Lung (tissue), 12 donors: Measurements from ENCODE around the gene SYNPR. TPM values are rescaled to one million over a fixed set of nuclear protein-coding genes. Genes with fewer than 3 reads are reported as not detected.

ENCODE experiments used
- ATAC-seq: fragments of 200-7000 bp; cut with Tn5 transposase; one replicate; pipeline ENCODE4 v1.9.1; 2020; ENCODE audit warnings: moderate number of reproducible peaks; ENCODE audit not compliant: insufficient read depth, low FRiP score
- DNase-seq, 3 donors: peaks; one replicate each; pipeline ENCODE4 v3.0.0-alpha.2; 2013 to 2017
- H3K27ac ChIP-seq, 2 donors: one replicate each; pipeline ENCODE4 v1.5.1; 2013; ENCODE audit warnings: mild to moderate bottlenecking in 2 of 2, moderate library complexity in 2 of 2, control low read depth in 1 of 2, inconsistent platforms in 1 of 2, low read depth in 1 of 2, low read length in 1 of 2
- H3K27me3 ChIP-seq, 3 donors: one replicate each; pipeline ENCODE4 v1.5.1; 2013; ENCODE audit warnings: low read length in 2 of 3; ENCODE audit not compliant: control insufficient read depth in 3 of 3, insufficient read depth in 3 of 3
- H3K36me3 ChIP-seq, 4 donors: one replicate each; pipeline ENCODE4 v1.5.1; 2013; ENCODE audit warnings: low read length in 4 of 4, mild to moderate bottlenecking in 1 of 4, moderate library complexity in 1 of 4; ENCODE audit not compliant: control insufficient read depth in 4 of 4, insufficient read depth in 4 of 4
- H3K4me1 ChIP-seq, 5 donors: one replicate each; pipeline ENCODE4 v1.5.1; 2013; ENCODE audit warnings: low read length in 5 of 5, mild to moderate bottlenecking in 2 of 5, moderate library complexity in 1 of 5; ENCODE audit not compliant: control insufficient read depth in 5 of 5, insufficient read depth in 5 of 5
- H3K4me3 ChIP-seq: one replicate; pipeline ENCODE4 v1.5.1; 2013; ENCODE audit warnings: mild to moderate bottlenecking, control low read depth, moderate library complexity
- H3K9ac ChIP-seq, 2 donors: one replicate each; pipeline ENCODE4 v1.5.1; 2013; ENCODE audit warnings: low read length in 2 of 2, control low read depth in 1 of 2; ENCODE audit not compliant: insufficient read depth in 1 of 2
- H3K9me3 ChIP-seq, 4 donors: one replicate each; pipeline ENCODE4 v1.5.1; 2013; ENCODE audit warnings: low read length in 3 of 4, mild to moderate bottlenecking in 1 of 4, moderate library complexity in 1 of 4; ENCODE audit not compliant: control insufficient read depth in 4 of 4, insufficient read depth in 3 of 4
- CTCF ChIP-seq: IDR thresholded peaks from 2 replicates; pipeline ENCODE4 v1.5.1; 2012; ENCODE audit warnings: mild to moderate bottlenecking; ENCODE audit errors: control extremely low read depth, extremely low read depth
- WGBS, 2 donors: extraction: QIAGEN DNeasy Blood & Tissue Kit; methylation state at CpG; one replicate each; pipeline ENCODE4 v1.1.7; 2013; 5-methylcytosine and 5-hydroxymethylcytosine counted together
- polyA plus RNA-seq, 2 donors: library from polyadenylated mRNA; stranded (reverse); fragments of 200-250 nt; gene quantifications; one replicate each; pipeline ENCODE4 v1.2.1, GENCODE V29; 2013
- total RNA-seq, 2 donors: library from RNA; depleted of rRNA in 1 of 2; stranded (reverse); fragments of >200 nt in 1 of 2; gene quantifications; one replicate each; pipeline ENCODE4 v1.2.1, GENCODE V29; 2014 to 2021
- donor health status: control.
- donor health status: control.
- donor health status: Bipolar disorder and iron deficiency.
- donor health status: healthy.
- donor health status: DM: yes; HTN: yes; CAD: no.

SYNPR gene
- total and polyA plus RNA-seq, 4 donors = 0.43 TPM; not detected in 3

DNA sequence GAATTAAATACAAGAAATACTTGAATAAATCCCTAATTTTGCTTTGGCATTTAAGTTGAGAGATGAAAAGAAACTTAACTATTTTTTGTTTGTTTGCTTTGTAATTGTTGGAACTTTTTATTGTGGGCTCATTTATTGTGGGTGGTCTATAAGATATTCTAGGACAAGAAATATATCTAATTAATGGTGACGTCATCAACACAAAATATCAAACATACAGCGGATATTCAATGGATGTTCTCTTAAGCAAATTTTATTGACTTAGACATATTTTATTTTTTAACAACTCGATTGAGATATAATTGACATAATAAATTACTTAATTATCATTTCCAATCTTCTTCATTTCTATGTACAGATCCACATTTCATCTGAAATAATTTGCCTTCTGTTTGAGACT lies 30.0 kb downstream of the SYNPR start:
- whole genome bisulfite sequencing, 2 donors = 80 to 81% methylated on average over 3 of the region's 3 CpGs
- H3K27ac ChIP-seq = no peak overlapping the region
- no peak overlapping the region for H3K4me3 ChIP-seq
- no peaks in the 10 kb centered on the region for H3K4me1 ChIP-seq
- DNase-seq = no peak
- no peaks in the 10 kb centered on the region for H3K27me3 ChIP-seq
- no peaks in the 10 kb centered on the region for H3K36me3 ChIP-seq
- no peaks in the 10 kb centered on the region for H3K9me3 ChIP-seq
- no peak for ATAC-seq
- H3K9ac ChIP-seq = no peak overlapping the region
- no peak for TF ChIP-seq CTCF

DNA sequence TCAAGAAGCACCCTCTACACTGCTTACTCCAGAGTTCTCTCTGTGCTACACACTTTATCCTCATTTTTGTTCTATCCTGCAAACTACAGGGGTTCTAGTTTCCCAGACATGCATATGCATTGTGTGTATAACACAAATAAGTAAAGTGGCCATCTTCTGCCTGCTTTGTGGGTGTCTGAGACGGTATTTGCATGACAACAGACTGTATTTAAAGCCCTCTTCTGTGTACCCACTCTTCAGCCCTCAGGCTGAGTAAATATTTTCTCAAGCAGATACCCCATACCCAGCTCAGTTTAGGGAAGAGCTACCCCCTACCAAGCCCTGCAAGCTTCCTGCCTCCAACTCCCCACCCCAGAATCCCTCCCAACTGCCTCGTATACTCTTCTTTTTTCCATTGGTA lies 31.7 kb downstream of the SYNPR start:
- 6 to 31% methylated on average over 2 of the region's 2 CpGs for WGBS, 2 donors
- Histone ChIP-seq H3K4me3 (no peak overlapping the region), H3K9me3 (no peaks in the 10 kb centered on the region), H3K27ac (no peak overlapping the region), H3K9ac (no peak overlapping the region), H3K36me3 (no peaks in the 10 kb centered on the region), H3K27me3 (no peaks in the 10 kb centered on the region), H3K4me1 (no peaks in the 10 kb centered on the region)
- TF ChIP-seq CTCF = no peak
- no peak for DNase-seq
- no peak for ATAC-seq

GRCh38 chr3:63323766-63324165 lies 45.7 kb downstream of the SYNPR start:
- H3K27ac ChIP-seq = no peak overlapping the region
- no peak overlapping the region for H3K9ac ChIP-seq
- peaks cover 0 to 4% (median 0%) of the 10 kb centered on the region in 3 donors for H3K27me3 ChIP-seq
- no peaks in the 10 kb centered on the region for H3K4me1 ChIP-seq
- no peak overlapping the region for H3K4me3 ChIP-seq
- DNase-seq = no peak
- no peaks in the 10 kb centered on the region for H3K36me3 ChIP-seq
- peaks cover 0 to 2% (median 0%) of the 10 kb centered on the region in 4 donors for H3K9me3 ChIP-seq
- TF ChIP-seq CTCF = no peak
- no peak for ATAC-seq

DNA sequence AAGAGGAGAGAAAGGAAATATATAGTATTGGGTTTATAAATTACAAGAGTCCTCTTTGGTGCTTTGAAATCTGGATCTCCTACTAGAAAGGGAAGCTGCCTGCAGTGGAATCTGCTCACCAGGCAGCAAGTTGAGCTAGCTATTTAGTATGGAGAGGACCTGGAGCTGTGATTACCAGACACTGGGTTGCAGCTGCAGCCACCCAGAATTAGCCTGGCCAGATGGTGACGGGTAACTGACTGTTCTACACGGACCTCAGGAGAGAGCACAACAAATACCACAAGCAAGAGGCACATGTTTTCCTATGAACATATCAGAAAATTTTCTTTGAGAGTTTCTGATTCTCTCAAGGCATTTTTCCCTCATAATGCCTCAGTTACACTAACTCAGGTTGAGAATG lies 46.5 kb downstream of the SYNPR start:
- TF ChIP-seq CTCF = no peak
- peaks cover 0 to 4% (median 0%) of the 10 kb centered on the region in 3 donors for H3K27me3 ChIP-seq
- WGBS, 2 donors = 77 to 83% methylated on average over 2 of the region's 2 CpGs

More for the DNA sequence above, 46.5 kb downstream of the SYNPR start:
- ATAC-seq (no peak), DNase-seq (no peak)
- Histone ChIP-seq H3K9me3 (peaks cover 0 to 2% (median 0%) of the 10 kb centered on the region in 4 donors), H3K9ac (no peak overlapping the region), H3K27ac (no peak overlapping the region), H3K36me3 (no peaks in the 10 kb centered on the region), H3K4me3 (no peak overlapping the region), H3K4me1 (peaks cover 0 to 3% (median 0%) of the 10 kb centered on the region in 5 donors)
